ENCODE measurements around the gene PDE6A. TPM values are rescaled to one million over a fixed set of nuclear protein-coding genes. Genes with fewer than 3 reads are reported as not detected.
"Not testable (repeated sequence)": the region's sequence is repeated elsewhere in the genome, so short reads cannot be mapped to it uniquely, and the experiment has no call there.

PDE6A gene
- total RNA-seq, 1 donor from 2014 or later: not detected

- Histone ChIP-seq H3K4me1 (no peaks in the 10 kb centered on the region), H3K27ac (no peak overlapping the region)
- intact Hi-C loops (cut with DNase I): no loop called here
Observed at GRCh38 chr5:149887622-149888183, 56.9 kb downstream of the PDE6A start.

GRCh38 chr5:149886692-149887470, 57.7 kb downstream of the PDE6A start:
- H3K4me3 ChIP-seq: no peak overlapping the region
- no peak for TF ChIP-seq CTCF (IDR thresholded peaks at IDR 0.05)
- intact Hi-C loops (cut with DNase I): no loop called here
- no peaks in the 10 kb centered on the region for H3K4me1 ChIP-seq
- no peaks in the 10 kb centered on the region for H3K9me3 ChIP-seq
- H3K36me3 ChIP-seq: no peaks in the 10 kb centered on the region
- no peak overlapping the region for H3K27ac ChIP-seq
- H3K27me3 ChIP-seq: no peaks in the 10 kb centered on the region
- no peak for DNase-seq (ENCODE audit: low spot score in 2 of 2)

More at GRCh38 chr5:149887622-149888183, 56.9 kb downstream of the PDE6A start:
- Histone ChIP-seq H3K36me3 (no peaks in the 10 kb centered on the region), H3K9me3 (no peaks in the 10 kb centered on the region), H3K27me3 (no peaks in the 10 kb centered on the region), H3K4me3 (no peak overlapping the region)
- no peak for TF ChIP-seq CTCF (IDR thresholded peaks at IDR 0.05)
- DNase-seq (ENCODE audit: low spot score in 2 of 2): no peak

GRCh38 chr5:149886060-149886459, 58.5 kb downstream of the PDE6A start:
- Histone ChIP-seq H3K9me3 (no peaks in the 10 kb centered on the region), H3K4me3 (no peak overlapping the region), H3K36me3 (no peaks in the 10 kb centered on the region), H3K27ac (no peak overlapping the region), H3K4me1 (no peaks in the 10 kb centered on the region), H3K27me3 (no peaks in the 10 kb centered on the region)
- TF ChIP-seq CTCF (IDR thresholded peaks at IDR 0.05): no peak
- intact Hi-C loops (cut with DNase I): no loop called here
- no peak for DNase-seq (ENCODE audit: low spot score in 2 of 2)

- Histone ChIP-seq H3K36me3 (no peaks in the 10 kb centered on the region), H3K4me1 (no peaks in the 10 kb centered on the region), H3K9me3 (no peaks in the 10 kb centered on the region), H3K27me3 (no peaks in the 10 kb centered on the region), H3K4me3 (no peak overlapping the region), H3K27ac (no peak overlapping the region)
- TF ChIP-seq CTCF (IDR thresholded peaks at IDR 0.05): no peak
- DNase-seq (ENCODE audit: low spot score in 2 of 2): no peak
- intact Hi-C loops (cut with DNase I): no loop called here
Observed at GRCh38 chr5:149885513-149885912, 59.1 kb downstream of the PDE6A start.

- TF ChIP-seq CTCF (IDR thresholded peaks at IDR 0.05): no peak
- no peak for DNase-seq (ENCODE audit: low spot score in 2 of 2)
- Histone ChIP-seq H3K36me3 (no peaks in the 10 kb centered on the region), H3K4me3 (no peak overlapping the region), H3K27ac (no peak overlapping the region), H3K9me3 (no peaks in the 10 kb centered on the region), H3K27me3 (no peaks in the 10 kb centered on the region), H3K4me1 (no peaks in the 10 kb centered on the region)
- intact Hi-C loops (cut with DNase I): no loop called here
Observed at GRCh38 chr5:149883550-149883949, 61.0 kb downstream of the PDE6A start.

GRCh38 chr5:149882633-149883032, 62.0 kb downstream of the PDE6A start:
- H3K27me3 ChIP-seq; H3K27ac ChIP-seq; DNase-seq (ENCODE audit: low spot score in 2 of 2); H3K4me1 ChIP-seq; H3K36me3 ChIP-seq; H3K9me3 ChIP-seq; H3K4me3 ChIP-seq; intact Hi-C loops (cut with DNase I): not testable (repeated sequence)

Measured in ascending aorta (tissue), 2 donors.